HG02943 (cell line): ENCODE data around the gene POGK.
"Not testable (repeated sequence)": the region's sequence is repeated elsewhere in the genome, so short reads cannot be mapped to it uniquely, and the experiment has no call there.

Experiments
- ATAC-seq: cut with Tn5 transposase; IDR thresholded peaks from one replicate; pipeline ENCODE4 v1.9.1; 2021; ENCODE audit warnings: mild to moderate bottlenecking, low read depth, moderate library complexity; ENCODE audit not compliant: unreplicated experiment

Gene POGK, protein sequence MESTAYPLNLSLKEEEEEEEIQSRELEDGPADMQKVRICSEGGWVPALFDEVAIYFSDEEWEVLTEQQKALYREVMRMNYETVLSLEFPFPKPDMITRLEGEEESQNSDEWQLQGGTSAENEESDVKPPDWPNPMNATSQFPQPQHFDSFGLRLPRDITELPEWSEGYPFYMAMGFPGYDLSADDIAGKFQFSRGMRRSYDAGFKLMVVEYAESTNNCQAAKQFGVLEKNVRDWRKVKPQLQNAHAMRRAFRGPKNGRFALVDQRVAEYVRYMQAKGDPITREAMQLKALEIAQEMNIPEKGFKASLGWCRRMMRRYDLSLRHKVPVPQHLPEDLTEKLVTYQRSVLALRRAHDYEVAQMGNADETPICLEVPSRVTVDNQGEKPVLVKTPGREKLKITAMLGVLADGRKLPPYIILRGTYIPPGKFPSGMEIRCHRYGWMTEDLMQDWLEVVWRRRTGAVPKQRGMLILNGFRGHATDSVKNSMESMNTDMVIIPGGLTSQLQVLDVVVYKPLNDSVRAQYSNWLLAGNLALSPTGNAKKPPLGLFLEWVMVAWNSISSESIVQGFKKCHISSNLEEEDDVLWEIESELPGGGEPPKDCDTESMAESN

DNA sequence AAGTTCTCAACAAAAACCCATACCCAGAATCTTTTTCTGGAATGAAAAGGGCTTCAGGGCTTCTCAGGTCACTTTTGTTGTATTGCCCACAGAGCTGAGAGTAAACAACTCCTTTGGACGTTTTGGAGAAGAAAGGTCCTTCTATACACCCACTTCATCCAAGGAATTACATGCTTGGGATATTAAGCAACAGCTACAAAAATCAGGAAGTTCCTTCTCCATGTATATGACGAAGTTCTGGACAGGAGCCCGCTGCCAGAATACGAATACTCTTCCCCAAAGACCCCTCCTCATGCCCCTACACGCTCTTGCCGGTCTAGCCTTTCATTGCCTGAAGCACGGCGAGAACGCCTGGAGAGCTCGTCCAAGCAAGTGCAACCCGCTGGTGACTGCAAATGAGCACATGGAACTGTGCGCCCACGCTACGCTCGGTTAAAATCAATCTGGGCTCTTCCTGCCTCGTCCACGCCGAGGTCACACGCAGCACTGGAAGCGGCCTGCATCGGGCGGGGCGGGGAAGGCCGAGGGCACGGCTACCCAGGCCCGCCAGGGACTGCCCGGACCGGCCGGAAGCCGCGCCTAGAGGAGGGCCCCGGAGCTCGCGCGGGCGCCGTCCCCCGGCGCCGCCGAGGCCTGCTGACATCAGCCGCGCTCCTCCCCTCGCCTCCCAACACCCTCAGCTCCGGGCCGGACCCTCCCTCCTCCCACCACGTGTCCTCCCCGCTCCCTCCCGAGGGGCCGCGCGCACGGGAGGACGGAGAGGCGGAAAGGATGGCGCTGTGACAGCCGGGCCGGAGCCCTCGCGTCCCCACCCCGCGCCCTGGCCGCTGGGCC lies at the start of gene POGK:
Gene POGK, plus strand, starts transcription at position 710 of the 834 bp plus-strand sequence. CDS start 1,482 bp downstream, outside the sequence.
- peak; percentile 97 for ATAC-seq

DNA sequence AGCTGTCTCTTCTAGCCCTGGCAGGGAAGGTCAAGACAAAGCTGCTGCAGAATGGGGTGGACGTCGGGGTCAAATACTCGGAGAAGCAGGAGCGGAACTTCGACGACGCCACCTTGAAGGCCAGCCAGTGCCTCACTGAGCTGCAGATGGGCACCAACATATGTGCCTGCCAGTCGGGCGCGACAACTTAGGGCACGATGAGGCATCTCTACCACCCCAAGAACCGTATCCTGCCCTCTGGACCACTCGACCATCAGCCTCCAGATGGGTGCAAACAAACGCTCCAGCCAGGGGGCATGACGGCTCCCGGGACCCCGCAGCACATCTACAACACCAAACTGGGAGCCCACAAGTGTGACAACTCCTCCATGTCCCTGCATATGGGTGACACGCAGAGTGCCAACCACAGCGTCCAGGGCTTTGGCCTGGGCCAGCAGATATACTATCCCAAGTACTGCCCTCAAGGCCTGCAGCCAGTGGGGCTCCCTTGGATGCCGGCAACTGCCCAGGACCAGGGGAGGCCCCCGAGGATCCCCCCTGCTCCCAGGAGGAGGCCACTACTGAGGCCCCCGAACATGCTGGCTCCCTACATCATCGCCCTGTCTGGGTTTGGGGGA lies 42.5 kb upstream of the POGK start:
- ATAC-seq: no peak

DNA sequence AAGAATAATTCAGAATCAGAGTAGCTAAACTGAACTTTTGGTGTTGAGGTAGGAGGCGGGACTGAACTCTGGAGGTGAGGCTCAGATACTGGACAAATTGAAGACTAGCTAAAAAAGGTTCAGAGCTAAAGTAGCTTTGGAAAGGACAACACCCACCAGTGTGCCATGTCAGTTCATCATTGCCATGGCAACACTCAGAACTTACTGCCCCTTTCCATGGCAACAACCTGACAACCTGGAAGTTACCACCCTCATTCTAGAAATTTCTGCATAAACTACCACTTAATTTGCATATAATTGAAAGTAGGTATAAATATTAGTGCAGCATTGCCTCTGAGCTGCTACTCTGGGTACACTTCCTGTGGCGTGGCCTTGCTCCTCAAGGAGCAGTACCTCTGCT lies 30.3 kb upstream of the POGK start:
- ATAC-seq: no peak

DNA sequence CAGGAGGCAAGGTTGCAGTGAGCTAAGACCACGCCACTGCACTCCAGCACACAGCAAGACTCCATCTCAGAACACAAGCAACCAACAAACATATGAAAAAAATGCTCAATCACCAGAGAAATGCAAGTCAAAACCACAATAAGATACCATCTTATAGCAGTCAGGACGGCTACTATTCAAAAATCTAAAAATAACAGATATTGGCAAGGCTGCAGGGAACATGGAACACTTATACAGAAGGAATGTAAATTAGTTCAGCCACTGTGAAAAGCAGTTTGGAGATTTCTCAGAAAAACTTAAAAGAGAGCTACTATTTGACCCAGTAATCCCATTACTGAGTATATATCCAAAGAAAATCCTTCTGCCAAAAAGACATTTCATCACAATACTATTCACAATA lies 27.6 kb upstream of the POGK start:
- no peak for ATAC-seq

DNA sequence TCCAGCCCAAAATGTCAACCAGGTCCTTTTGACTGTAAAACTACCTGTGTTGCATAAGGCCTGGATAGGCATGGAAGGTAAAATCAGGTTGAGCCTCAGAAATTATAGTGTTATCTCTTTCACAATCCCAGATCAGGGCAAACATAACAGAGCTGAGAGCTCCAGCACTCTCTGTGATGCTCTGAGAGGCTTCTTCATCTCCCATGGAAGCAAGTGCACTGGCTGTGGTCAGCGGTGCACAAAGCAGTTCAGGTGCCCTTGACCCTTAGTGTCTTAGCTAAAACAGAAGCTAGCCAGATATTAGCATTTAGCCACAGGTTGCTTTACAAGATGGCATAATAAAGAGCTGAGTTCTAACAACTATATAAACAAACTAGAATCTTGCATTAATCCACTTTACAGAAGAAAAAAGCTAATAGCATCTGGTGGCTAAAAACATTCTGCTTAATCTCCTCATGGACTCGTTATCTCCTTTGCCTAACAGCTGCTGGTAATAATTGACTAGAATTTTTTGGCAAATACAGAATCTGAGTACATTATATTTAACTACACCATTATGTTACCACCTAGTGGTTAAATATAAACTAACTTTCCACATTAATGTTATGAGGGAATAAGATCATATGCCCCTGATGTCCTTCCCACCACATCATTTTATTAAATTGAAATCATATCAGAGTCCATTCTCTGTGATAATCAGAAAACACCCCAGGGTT lies 25.6 kb upstream of the POGK start:
- no peak for ATAC-seq

DNA sequence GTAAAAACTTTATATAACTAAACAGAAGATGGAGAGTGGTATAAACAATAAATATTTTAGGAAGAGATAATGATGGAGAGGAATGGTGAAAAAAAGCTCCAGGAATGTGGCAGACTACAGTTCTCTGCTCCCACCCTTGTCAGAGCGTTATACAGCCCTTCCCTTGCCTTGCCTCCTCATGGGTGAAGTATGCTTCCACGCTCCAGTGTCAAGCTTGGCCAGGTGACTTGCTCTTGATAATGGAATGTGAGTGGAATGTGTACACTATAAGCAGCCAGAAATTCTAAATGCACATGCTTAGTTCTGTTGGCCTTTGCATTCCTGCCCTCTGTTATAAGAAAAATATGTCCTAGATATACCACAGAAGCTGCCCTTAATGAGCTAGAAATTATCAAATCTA lies 24.7 kb upstream of the POGK start:
- ATAC-seq: no peak

DNA sequence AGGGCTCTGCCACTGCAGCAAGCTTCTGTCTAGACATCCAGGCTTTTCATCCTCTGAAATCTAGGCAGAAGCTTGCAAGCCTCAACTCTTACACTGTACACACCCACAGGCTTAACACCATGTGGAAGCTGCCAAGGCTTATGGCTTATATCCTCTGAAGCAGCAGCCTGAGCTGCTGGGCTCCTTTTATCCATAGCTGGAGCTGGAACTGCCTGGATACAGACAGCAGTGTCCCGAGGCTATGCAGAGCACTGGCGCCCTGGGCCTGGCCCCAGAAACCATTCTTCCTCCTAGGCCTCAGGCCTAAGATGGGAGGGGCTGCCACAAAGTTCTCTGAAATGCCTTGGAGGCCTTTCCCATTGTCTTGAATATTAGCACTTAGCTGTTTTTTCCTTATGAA lies 19.3 kb upstream of the POGK start:
- ATAC-seq: no peak

DNA sequence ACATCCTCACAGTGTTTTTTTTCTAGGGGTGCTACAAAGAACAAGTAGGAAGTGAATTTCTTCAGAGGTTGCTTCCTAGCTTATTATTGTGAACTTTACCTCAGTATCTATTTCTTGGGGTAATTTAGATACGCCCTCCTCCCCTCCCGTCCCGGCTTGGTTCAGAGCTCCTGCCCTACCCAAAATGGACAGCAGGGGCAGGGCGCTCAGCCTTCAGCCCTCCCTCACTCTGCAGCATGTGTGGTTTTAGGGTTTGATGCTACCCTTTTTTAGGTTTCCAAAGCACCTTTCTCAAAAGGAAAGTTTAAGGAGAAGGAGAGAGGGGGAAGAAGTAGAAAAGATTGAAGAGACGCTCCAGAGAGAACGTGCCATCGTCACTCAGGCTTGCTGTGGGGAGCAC lies 16.9 kb upstream of the POGK start:
- no peak for ATAC-seq

DNA sequence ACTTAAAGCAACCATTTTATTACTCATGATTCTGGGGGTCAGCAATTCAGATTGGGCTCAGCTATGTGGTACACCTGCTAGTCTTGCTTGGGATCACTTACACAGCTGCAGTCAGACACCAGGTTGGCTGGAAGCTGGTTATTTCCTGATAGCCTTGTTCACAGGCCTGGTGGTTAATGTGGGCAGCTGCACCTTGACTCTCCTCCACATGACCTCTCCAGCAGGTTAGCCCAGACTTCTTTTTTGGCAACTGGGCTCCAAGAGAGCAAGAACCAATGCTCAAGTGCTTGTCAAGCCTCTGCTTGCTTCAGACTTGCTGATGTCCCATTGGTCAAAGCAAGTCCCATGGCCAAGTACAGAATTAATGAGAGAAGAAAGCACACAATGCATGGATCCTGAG lies 11.8 kb upstream of the POGK start:
- ATAC-seq: no peak

DNA sequence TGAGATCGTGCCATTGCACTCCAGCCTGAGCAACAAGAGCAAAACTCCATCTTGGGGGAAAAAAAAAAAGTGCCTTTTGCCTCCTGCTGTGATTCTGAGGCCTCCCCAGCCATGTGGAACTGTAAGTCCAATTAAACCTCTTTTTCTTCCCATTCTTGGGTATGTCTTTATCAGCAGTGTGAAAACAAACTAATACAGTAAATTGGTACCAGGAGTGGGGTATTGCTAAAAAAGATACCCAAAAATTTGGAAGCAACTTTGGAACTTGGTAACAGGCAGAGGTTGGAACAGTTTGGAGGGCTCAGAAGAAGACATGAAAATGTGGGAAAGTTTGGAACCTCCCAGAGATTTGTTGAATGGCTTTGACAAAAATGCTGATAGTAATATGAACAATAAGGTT lies 9.5 kb upstream of the POGK start:
- not testable (repeated sequence) for ATAC-seq

DNA sequence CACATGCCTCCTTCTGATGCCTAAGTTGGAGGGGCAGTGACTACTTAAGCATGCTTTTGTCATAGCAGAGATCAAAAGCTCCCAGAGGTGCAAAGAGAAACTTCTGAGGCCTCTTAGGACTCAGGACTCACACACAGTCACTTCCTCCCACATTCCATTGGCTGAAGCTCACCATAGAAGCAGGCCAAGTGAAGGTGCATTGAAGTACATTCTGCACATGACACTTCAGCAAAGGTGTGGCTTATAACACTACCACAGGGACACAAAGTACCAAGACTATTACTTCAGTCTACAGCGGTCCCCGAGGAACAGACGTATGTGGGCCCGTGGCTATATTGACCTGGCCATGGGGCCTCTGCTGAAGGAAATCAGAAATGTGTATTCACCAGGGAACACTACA lies 2.5 kb upstream of the POGK start:
- ATAC-seq: no peak

DNA sequence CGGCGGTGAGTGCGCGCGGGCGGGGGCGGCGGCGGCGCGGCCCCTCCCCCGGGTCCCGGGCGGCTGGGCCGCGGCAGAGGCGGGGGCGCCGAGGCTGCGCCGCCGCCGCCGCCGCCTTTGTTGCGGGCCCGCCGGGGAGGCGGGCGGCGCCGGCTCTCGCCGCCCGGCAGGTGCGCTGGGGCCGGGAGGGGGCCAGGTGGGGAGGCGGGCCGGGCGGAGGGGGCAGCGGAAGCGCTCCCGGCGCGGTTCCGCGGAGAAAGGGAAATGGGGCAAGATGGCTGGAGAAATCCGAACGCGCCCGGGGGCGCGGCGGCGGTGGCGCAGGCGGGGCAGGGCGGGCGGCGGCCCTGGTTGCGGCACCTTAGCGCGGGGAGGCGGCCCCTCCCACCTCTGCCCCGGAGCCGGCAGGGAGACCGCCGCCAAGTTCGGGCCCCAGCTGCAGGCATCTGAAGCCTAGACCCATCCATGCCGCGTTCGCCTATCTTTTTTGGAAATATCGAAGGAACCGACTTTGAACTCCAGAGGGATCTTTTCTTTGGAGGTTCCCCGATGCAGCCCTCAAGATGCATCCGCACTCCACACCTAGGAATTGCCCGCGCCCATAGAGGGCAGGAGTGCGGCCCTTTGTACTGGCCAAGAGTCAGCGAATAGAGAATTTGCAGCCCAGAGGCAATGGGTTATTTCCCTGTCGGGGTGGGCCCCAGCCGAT lies 479 bp downstream of the POGK start:
- peak; percentile 39 for ATAC-seq

DNA sequence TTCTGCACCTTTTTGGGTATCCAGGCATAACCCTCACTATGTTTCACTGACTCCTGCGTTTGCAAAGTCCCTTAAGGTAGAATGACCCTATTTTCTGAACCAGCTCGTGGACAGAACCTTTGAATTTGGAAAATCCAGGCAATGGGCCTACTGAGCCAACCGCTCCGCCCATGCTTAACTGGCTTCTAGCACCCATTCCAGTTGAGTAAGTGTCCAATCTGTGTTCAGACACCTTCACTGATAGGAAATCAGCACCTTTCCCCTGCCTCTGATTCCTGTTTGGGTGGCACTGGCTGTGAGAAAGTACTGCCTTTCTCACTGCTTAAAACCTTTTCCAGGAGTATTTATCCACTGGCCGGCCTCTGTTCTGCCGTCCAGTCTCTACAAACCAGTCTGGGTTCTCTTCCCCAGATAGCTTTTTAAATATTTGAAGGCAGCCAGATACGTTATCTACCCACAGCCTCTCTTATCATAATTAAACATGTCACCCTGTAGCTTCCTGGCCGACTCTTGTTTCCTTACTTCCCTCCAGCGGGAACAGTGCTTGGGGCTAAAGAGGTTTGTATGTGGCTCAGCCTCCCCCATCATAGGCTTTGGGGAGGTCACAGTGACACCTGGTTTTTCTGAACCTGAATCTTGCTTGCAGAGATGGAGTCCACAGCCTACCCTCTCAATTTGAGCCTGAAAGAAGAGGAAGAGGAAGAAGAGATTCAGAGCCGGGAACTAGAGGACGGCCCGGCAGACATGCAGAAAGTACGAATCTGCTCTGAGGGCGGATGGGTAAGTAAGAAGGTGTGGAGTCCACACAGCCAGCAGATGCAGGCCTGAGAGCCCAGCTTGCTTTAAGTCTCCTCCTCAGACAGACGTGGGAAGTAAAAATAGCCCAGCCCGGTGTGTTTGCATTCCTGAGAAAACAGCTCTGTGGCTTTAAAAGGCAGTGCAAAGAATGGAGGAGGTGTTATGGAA lies 1.3 kb downstream of the POGK start:
- no peak for ATAC-seq

DNA sequence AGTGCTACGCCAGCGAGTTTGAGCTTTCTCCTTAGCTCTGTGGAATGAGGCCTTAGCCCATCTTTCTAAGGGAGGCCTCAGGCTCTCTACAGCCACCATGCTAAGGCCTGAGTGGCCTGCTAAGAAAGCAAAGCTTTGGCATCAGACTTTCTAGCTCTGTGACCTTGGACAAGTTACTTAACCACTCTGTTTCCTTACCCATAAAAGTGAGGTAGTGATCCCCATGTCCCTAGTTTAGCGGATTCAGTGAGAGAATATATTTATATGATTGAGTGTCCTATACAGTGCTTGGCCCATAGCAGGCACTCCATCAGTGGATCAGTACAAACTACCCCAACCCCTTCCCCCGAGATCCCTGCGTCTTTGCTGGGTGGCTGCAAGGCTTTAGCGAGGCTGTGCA lies 4.0 kb downstream of the POGK start:
- no peak for ATAC-seq

DNA sequence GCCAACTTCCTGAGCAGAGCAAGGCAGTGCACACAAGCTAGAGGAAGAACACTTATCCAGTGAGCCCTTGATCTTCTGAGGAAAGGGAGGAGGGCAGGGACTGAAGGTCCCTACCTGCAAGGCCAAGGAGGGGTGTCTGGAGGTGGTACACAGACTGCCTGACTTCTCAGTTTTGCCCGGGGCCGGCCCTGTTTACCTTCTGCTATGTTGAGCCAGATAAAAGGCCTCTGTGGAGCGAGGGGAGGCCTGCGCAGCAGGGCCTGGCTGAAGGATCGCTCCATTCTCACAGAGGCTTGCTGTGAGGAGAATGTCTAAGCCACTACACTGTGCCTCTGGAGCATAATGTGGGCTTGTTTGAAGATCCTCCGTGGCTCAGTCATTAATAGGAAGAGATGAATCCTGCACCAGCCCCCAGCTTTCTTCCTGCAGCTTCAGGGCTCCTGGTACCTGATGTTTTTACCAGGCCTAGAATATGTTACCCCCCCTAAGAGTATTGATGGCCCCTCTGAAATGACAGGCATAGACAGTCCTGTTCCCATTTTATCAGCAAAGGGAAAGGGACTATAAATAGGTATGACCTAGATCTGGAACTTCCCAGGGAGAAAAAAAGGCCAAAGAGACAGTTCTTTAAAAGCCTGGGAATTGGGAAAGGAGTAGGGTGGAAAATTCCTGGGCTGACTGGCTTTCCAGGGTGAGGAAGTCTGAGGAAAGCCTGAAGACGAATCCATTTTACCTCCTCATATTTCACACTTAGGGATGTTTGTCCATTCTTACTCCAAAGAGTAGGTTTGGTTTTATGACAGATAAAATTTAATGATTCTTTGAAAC lies 4.7 kb downstream of the POGK start:
- no peak for ATAC-seq

DNA sequence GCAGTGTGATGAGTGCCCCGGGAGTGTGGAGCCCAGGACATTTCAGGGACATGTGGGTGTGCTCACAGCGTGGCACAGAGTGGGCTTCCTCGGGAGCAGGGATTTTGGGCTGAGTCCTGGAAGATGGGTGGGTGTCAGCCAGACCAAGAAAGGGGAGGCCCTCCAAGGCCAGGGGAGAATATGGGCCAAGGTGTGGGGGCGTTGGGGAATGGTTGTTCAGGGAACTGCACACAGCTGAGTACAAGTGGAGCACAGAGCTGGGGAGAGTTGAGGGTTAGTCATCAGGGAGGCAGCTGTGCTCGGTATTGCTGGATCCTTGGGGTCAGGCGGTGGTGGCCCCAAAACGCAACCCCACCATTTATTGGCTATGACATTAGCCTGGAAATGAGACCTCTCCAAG lies 5.5 kb downstream of the POGK start:
- ATAC-seq: no peak

DNA sequence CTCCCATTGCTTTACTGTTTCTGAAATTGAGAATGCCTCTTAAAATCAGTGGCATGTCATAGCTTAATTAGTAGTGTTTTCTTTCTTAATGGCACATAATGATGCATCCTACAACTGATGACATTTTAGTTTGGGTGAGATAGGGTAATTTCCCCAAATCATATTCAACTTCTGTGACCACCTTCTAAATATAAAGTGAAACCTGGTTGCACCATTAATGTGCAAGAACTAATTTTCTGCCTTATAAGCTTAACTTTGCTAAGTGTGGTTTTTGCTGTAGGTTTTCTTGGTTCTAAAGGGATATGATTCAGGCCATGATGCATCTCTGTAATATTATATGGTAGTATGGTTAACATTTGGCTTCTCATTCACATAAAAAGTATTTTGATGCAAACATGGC lies 8.9 kb downstream of the POGK start:
- no peak for ATAC-seq

DNA sequence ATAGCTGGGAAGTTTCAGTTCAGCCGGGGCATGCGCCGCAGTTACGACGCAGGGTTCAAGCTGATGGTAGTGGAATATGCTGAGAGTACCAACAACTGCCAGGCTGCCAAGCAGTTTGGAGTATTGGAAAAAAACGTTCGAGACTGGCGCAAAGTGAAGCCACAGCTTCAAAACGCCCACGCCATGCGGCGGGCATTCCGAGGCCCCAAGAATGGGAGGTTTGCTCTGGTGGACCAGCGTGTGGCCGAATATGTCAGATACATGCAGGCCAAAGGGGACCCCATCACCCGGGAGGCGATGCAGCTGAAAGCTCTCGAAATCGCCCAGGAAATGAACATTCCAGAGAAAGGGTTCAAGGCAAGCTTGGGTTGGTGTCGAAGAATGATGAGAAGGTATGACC lies 9.9 kb downstream of the POGK start:
- ATAC-seq: no peak
